GM12801 (cell line): ENCODE results near the gene ZBTB42.

Experiments used
- CTCF ChIP-seq: IDR thresholded peaks from one replicate; pipeline ENCODE4 v1.5.1; 2011; ENCODE audit warnings: control low read depth; ENCODE audit not compliant: insufficient read length; ENCODE audit errors: extremely low read depth

ZBTB42 gene

GRCh38 chr14:104800771-104801519, at the start of gene ZBTB42:
ZBTB42 (plus strand) TSS chr14:104801101; CDS start chr14:104801198, 97 bp downstream.
- TF ChIP-seq CTCF: no peak

GRCh38 chr14:104751539-104752422, 49.1 kb upstream of the ZBTB42 start:
- no peak for TF ChIP-seq CTCF

- no peak for TF ChIP-seq CTCF
Measured at GRCh38 chr14:104752423-104752734, 48.5 kb upstream of the ZBTB42 start.

- TF ChIP-seq CTCF: no peak
Measured at GRCh38 chr14:104752735-104753527, 48.0 kb upstream of the ZBTB42 start, which contains the start of gene SIVA1. SIVA1 (plus strand) TSS chr14:104753147; CDS start chr14:104753202, 55 bp downstream.

- TF ChIP-seq CTCF: no peak
Measured at GRCh38 chr14:104753528-104754212, 47.2 kb upstream of the ZBTB42 start.

GRCh38 chr14:104754213-104754851, 46.6 kb upstream of the ZBTB42 start:
- no peak for TF ChIP-seq CTCF
